SK-N-SH treated with all-trans-retinoic acid at 6 μM for 48 hours (cell line): Measurements from ENCODE around the gene TAP1.

Source experiments
- ATAC-seq: fragments of 200-7000 bp; cut with Tn5 transposase; 3 replicates; pipeline ENCODE4 v1.9.1; 2020; ENCODE audit warnings: mild to moderate bottlenecking, moderate library complexity
- ARNTL ChIP-seq: fragments of 450-650 bp; formaldehyde crosslinking; IDR thresholded peaks from 2 replicates; pipeline ENCODE4 v1.5.0; 2020; ENCODE audit warnings: low read depth, mild to moderate bottlenecking, moderate library complexity, borderline replicate concordance
- BACH2 ChIP-seq: fragments of 250-450 bp; sonication (Bioruptor Pico); IDR thresholded peaks from 2 replicates; pipeline ENCODE4 v1.9.0; 2021; ENCODE audit warnings: mild to moderate bottlenecking, borderline replicate concordance
- CREB5 ChIP-seq: fragments of 250-450 bp; sonication (Bioruptor Pico); IDR thresholded peaks from 2 replicates; pipeline ENCODE4 v1.5.1; 2020; ENCODE audit warnings: low read depth, mild to moderate bottlenecking, moderate library complexity
- CSDC2 ChIP-seq: fragments of 250-450 bp; sonication (Bioruptor Pico); IDR thresholded peaks from 2 replicates; pipeline ENCODE4 v1.5.0; 2020; ENCODE audit warnings: mild to moderate bottlenecking, moderate library complexity
- CSRNP3 ChIP-seq: fragments of 250-450 bp; sonication (Bioruptor Pico); IDR thresholded peaks from 2 replicates; pipeline ENCODE4 v1.5.1; 2021; ENCODE audit warnings: mild to moderate bottlenecking, moderate library complexity
- ESRRG ChIP-seq: fragments of 250-450 bp; sonication (Bioruptor Pico); IDR thresholded peaks from 2 replicates; pipeline ENCODE4 v1.6.1; 2021; ENCODE audit warnings: mild to moderate bottlenecking
- GLIS3 ChIP-seq: fragments of 250-450 bp; sonication (Bioruptor Pico); IDR thresholded peaks from 2 replicates; pipeline ENCODE4 v1.5.0; 2020; ENCODE audit warnings: mild to moderate bottlenecking, moderate library complexity
- ISL1 ChIP-seq: fragments of 250-450 bp; sonication (Bioruptor Pico); IDR thresholded peaks from 2 replicates; pipeline ENCODE4 v2.1.2; 2022; ENCODE audit warnings: mild to moderate bottlenecking, moderate library complexity
- OSR1 ChIP-seq: fragments of 250-450 bp; sonication (Bioruptor Pico); IDR thresholded peaks from 2 replicates; pipeline ENCODE4 v1.8.0; 2022; ENCODE audit warnings: moderate library complexity, mild to moderate bottlenecking, inconsistent platforms
- PATZ1 ChIP-seq: fragments of 250-450 bp; sonication (Bioruptor Pico); IDR thresholded peaks from 2 replicates; pipeline ENCODE4 v1.8.0; 2020; ENCODE audit warnings: mild to moderate bottlenecking, moderate library complexity, borderline replicate concordance
- POU6F1 ChIP-seq: fragments of 250-450 bp; sonication (Bioruptor Pico); IDR thresholded peaks from 2 replicates; pipeline ENCODE4 v1.8.0; 2021; ENCODE audit warnings: low read depth, mild to moderate bottlenecking, moderate library complexity, borderline replicate concordance
- PPARA ChIP-seq: fragments of 250-450 bp; sonication (Bioruptor Pico); IDR thresholded peaks from 2 replicates; pipeline ENCODE4 v1.5.0; 2020; ENCODE audit warnings: mild to moderate bottlenecking, borderline replicate concordance
- RARB ChIP-seq: fragments of 250-450 bp; sonication (Bioruptor Pico); IDR thresholded peaks from 2 replicates; pipeline ENCODE4 v1.8.0; 2021; ENCODE audit warnings: mild to moderate bottlenecking, moderate library complexity
- SNAI2 ChIP-seq: fragments of 250-450 bp; sonication (Bioruptor Pico); IDR thresholded peaks from 2 replicates; pipeline ENCODE4 v1.5.0; 2020; ENCODE audit warnings: mild to moderate bottlenecking, moderate library complexity
- TCF4 ChIP-seq: fragments of 250-450 bp; sonication (Bioruptor Pico); IDR thresholded peaks from 2 replicates; pipeline ENCODE4 v1.8.0; 2021; ENCODE audit warnings: mild to moderate bottlenecking, moderate library complexity, borderline replicate concordance
- TOX ChIP-seq: fragments of 250-450 bp; sonication (Bioruptor Pico); IDR thresholded peaks from 2 replicates; pipeline ENCODE4 v1.8.0; 2021; ENCODE audit warnings: mild to moderate bottlenecking, moderate library complexity, borderline replicate concordance
- TSHZ2 ChIP-seq: fragments of 250-450 bp; sonication (Bioruptor Pico); IDR thresholded peaks from 2 replicates; pipeline ENCODE4 v1.5.0; 2020; ENCODE audit warnings: mild to moderate bottlenecking, moderate library complexity
- ZC3H10 ChIP-seq: fragments of 250-450 bp; sonication (Bioruptor Pico); IDR thresholded peaks from 2 replicates; pipeline ENCODE4 v1.5.1; 2021; ENCODE audit warnings: mild to moderate bottlenecking, moderate library complexity
- ZFP30 ChIP-seq: fragments of 450-650 bp; formaldehyde crosslinking; IDR thresholded peaks from 2 replicates; pipeline ENCODE4 v1.5.0; 2022; ENCODE audit warnings: mild to moderate bottlenecking, moderate library complexity
- ZNF565 ChIP-seq: fragments of 450-650 bp; formaldehyde crosslinking; conservative IDR thresholded peaks from 2 replicates; pipeline ENCODE4 v1.5.0; 2020; ENCODE audit warnings: low read depth, mild to moderate bottlenecking, moderate library complexity
- ZNF8 ChIP-seq: fragments of 450-650 bp; formaldehyde crosslinking; IDR thresholded peaks from 2 replicates; pipeline ENCODE4 v1.5.0; 2020; ENCODE audit warnings: mild to moderate bottlenecking, moderate library complexity

Gene TAP1

GRCh38 chr6:32816746-32817204 lies 36.7 kb downstream of the TAP1 start, which contains the start of gene HLA-DOB:
Gene HLA-DOB (minus strand): TSS chr6:32817002. CDS start chr6:32816951, 51 bp downstream.
- ATAC-seq: peak; percentile 85
- no peak for TF ChIP-seq RARB (CRISPR knock-in tag)
- no peak for TF ChIP-seq CREB5
- TF ChIP-seq OSR1 (CRISPR knock-in tag): no peak
- TF ChIP-seq ISL1 (CRISPR knock-in tag): no peak
- TF ChIP-seq BACH2 (CRISPR knock-in tag): no peak
- no peak for TF ChIP-seq GLIS3 (CRISPR knock-in tag)
- TF ChIP-seq ZC3H10: no peak

GRCh38 chr6:32815996-32816395 lies 37.5 kb downstream of the TAP1 start:
- TF ChIP-seq ZNF8 (CRISPR knock-in tag) (no peak), ISL1 (CRISPR knock-in tag) (no peak), ZNF565 (CRISPR knock-in tag) (no peak), RARB (CRISPR knock-in tag) (no peak), TSHZ2 (CRISPR knock-in tag) (no peak), TCF4 (no peak)
- no peak for ATAC-seq

GRCh38 chr6:32815115-32815514 lies 38.4 kb downstream of the TAP1 start:
- ATAC-seq: no peak
- no peak for TF ChIP-seq RARB (CRISPR knock-in tag)
- TF ChIP-seq, all 23 proteins: peak for 0

- no peak for ATAC-seq
- TF ChIP-seq TOX (CRISPR knock-in tag): no peak
- no peak for TF ChIP-seq BACH2 (CRISPR knock-in tag)
- no peak for TF ChIP-seq CREB5
- TF ChIP-seq ARNTL (CRISPR knock-in tag): no peak
- no peak for TF ChIP-seq ZFP30 (CRISPR knock-in tag)
- TF ChIP-seq RARB (CRISPR knock-in tag): no peak
- TF ChIP-seq ISL1 (CRISPR knock-in tag): no peak
- no peak for TF ChIP-seq CSDC2 (CRISPR knock-in tag)
- no peak for TF ChIP-seq PATZ1
Measured at GRCh38 chr6:32814145-32814544, 39.4 kb downstream of the TAP1 start.

GRCh38 chr6:32809171-32809570 lies 44.3 kb downstream of the TAP1 start:
- ATAC-seq: no peak
- no peak for TF ChIP-seq POU6F1 (CRISPR knock-in tag)
- TF ChIP-seq ARNTL (CRISPR knock-in tag): no peak
- TF ChIP-seq SNAI2: no peak
- no peak for TF ChIP-seq OSR1 (CRISPR knock-in tag)
- no peak for TF ChIP-seq ESRRG (CRISPR knock-in tag)
- TF ChIP-seq ZNF565 (CRISPR knock-in tag): no peak
- TF ChIP-seq CSRNP3 (CRISPR knock-in tag): no peak
- no peak for TF ChIP-seq ZFP30 (CRISPR knock-in tag)
- no peak for TF ChIP-seq GLIS3 (CRISPR knock-in tag)
- no peak for TF ChIP-seq CREB5
- no peak for TF ChIP-seq PPARA (CRISPR knock-in tag)
- TF ChIP-seq BACH2 (CRISPR knock-in tag): no peak
- no peak for TF ChIP-seq CSDC2 (CRISPR knock-in tag)
- TF ChIP-seq ISL1 (CRISPR knock-in tag): no peak
- TF ChIP-seq TOX (CRISPR knock-in tag): no peak
